Effector memory CD4-positive, alpha-beta T cell (primary cell): ENCODE results near the gene NXPH1.

Experiments
- DNase-seq, 3 donors: peaks; one replicate each; pipeline ENCODE4 v3.0.0-alpha.2; 2020
- H3K27ac ChIP-seq: 2 replicates; pipeline ENCODE4 v1.7.0; 2013; ENCODE audit warnings: mild to moderate bottlenecking, low read length, moderate library complexity; ENCODE audit not compliant: insufficient read depth, poor library complexity, severe bottlenecking
- H3K27me3 ChIP-seq: replicated peaks from 2 replicates; pipeline ENCODE4 v1.7.0; 2013; ENCODE audit warnings: mild to moderate bottlenecking, low read length; ENCODE audit not compliant: insufficient read depth, control insufficient read depth, poor library complexity, severe bottlenecking
- H3K36me3 ChIP-seq: 2 replicates; pipeline ENCODE4 v1.7.0; 2013; ENCODE audit warnings: mild to moderate bottlenecking, low read length, moderate library complexity; ENCODE audit not compliant: control insufficient read depth, insufficient read depth
- H3K4me1 ChIP-seq: 2 replicates; pipeline ENCODE4 v1.7.0; 2013; ENCODE audit warnings: low read length, mild to moderate bottlenecking; ENCODE audit not compliant: control insufficient read depth, insufficient read depth, poor library complexity, severe bottlenecking
- H3K4me3 ChIP-seq: 2 replicates; pipeline ENCODE4 v1.7.0; 2013; ENCODE audit warnings: low read length, low read depth, mild to moderate bottlenecking; ENCODE audit not compliant: insufficient read depth, poor library complexity, severe bottlenecking
- H3K9me3 ChIP-seq: 2 replicates; pipeline ENCODE4 v1.7.0; 2013; ENCODE audit warnings: mild to moderate bottlenecking, low read length, moderate library complexity; ENCODE audit not compliant: control insufficient read depth

The NXPH1 gene

GRCh38 chr7:8590225-8590624 is 156.8 kb downstream of the NXPH1 start:
- Histone ChIP-seq H3K27me3 (no peaks in the 10 kb centered on the region), H3K36me3 (no peaks in the 10 kb centered on the region), H3K9me3 (no peaks in the 10 kb centered on the region), H3K27ac (no peak overlapping the region), H3K4me3 (no peak overlapping the region), H3K4me1 (no peaks in the 10 kb centered on the region)
- no peak for DNase-seq

- DNase-seq = no peak
- Histone ChIP-seq H3K36me3 (no peaks in the 10 kb centered on the region), H3K9me3 (no peaks in the 10 kb centered on the region), H3K4me3 (no peak overlapping the region), H3K4me1 (no peaks in the 10 kb centered on the region), H3K27me3 (no peaks in the 10 kb centered on the region), H3K27ac (no peak overlapping the region)
Observed at GRCh38 chr7:8590791-8591190, 157.4 kb downstream of the NXPH1 start.

- no peak overlapping the region for H3K4me3 ChIP-seq
- no peaks in the 10 kb centered on the region for H3K9me3 ChIP-seq
- H3K36me3 ChIP-seq = no peaks in the 10 kb centered on the region
- no peaks in the 10 kb centered on the region for H3K27me3 ChIP-seq
- DNase-seq = no peak
- no peaks in the 10 kb centered on the region for H3K4me1 ChIP-seq
- no peak overlapping the region for H3K27ac ChIP-seq
Observed at GRCh38 chr7:8591289-8591688, 157.9 kb downstream of the NXPH1 start.

GRCh38 chr7:8592167-8592566 is 158.8 kb downstream of the NXPH1 start:
- H3K36me3 ChIP-seq = no peaks in the 10 kb centered on the region
- H3K27ac ChIP-seq = no peak overlapping the region
- no peaks in the 10 kb centered on the region for H3K27me3 ChIP-seq
- H3K9me3 ChIP-seq = no peaks in the 10 kb centered on the region
- DNase-seq = no peak
- H3K4me3 ChIP-seq = no peak overlapping the region
- no peaks in the 10 kb centered on the region for H3K4me1 ChIP-seq

- Histone ChIP-seq H3K9me3 (no peaks in the 10 kb centered on the region), H3K4me3 (no peak overlapping the region), H3K27me3 (no peaks in the 10 kb centered on the region), H3K27ac (no peak overlapping the region), H3K36me3 (no peaks in the 10 kb centered on the region), H3K4me1 (no peaks in the 10 kb centered on the region)
- no peak for DNase-seq
Observed at GRCh38 chr7:8594115-8594514, 160.7 kb downstream of the NXPH1 start.

GRCh38 chr7:8597565-8597964 is 164.2 kb downstream of the NXPH1 start:
- no peaks in the 10 kb centered on the region for H3K27me3 ChIP-seq
- no peaks in the 10 kb centered on the region for H3K4me1 ChIP-seq
- no peak for DNase-seq
- no peaks in the 10 kb centered on the region for H3K9me3 ChIP-seq
- no peak overlapping the region for H3K27ac ChIP-seq
- no peaks in the 10 kb centered on the region for H3K36me3 ChIP-seq
- no peak overlapping the region for H3K4me3 ChIP-seq

GRCh38 chr7:8601121-8601520 is 167.7 kb downstream of the NXPH1 start:
- Histone ChIP-seq H3K9me3 (no peaks in the 10 kb centered on the region), H3K4me1 (no peaks in the 10 kb centered on the region), H3K27ac (no peak overlapping the region), H3K36me3 (no peaks in the 10 kb centered on the region), H3K27me3 (no peaks in the 10 kb centered on the region), H3K4me3 (no peak overlapping the region)
- no peak for DNase-seq

- no peaks in the 10 kb centered on the region for H3K4me1 ChIP-seq
- H3K27ac ChIP-seq = no peak overlapping the region
- no peak overlapping the region for H3K4me3 ChIP-seq
- H3K9me3 ChIP-seq = no peaks in the 10 kb centered on the region
- H3K27me3 ChIP-seq = no peaks in the 10 kb centered on the region
- DNase-seq = no peak
- H3K36me3 ChIP-seq = no peaks in the 10 kb centered on the region
Observed at GRCh38 chr7:8605221-8605620, 171.8 kb downstream of the NXPH1 start.

GRCh38 chr7:8612584-8612983 is 179.2 kb downstream of the NXPH1 start:
- Histone ChIP-seq H3K36me3 (no peaks in the 10 kb centered on the region), H3K4me1 (no peaks in the 10 kb centered on the region), H3K27ac (no peak overlapping the region), H3K9me3 (no peaks in the 10 kb centered on the region), H3K27me3 (no peaks in the 10 kb centered on the region), H3K4me3 (no peak overlapping the region)
- no peak for DNase-seq

- DNase-seq = no peak
- H3K27ac ChIP-seq = no peak overlapping the region
- no peaks in the 10 kb centered on the region for H3K27me3 ChIP-seq
- no peaks in the 10 kb centered on the region for H3K9me3 ChIP-seq
- no peak overlapping the region for H3K4me3 ChIP-seq
- H3K36me3 ChIP-seq = no peaks in the 10 kb centered on the region
- H3K4me1 ChIP-seq = no peaks in the 10 kb centered on the region
Observed at GRCh38 chr7:8613191-8613590, 179.8 kb downstream of the NXPH1 start.

GRCh38 chr7:8615019-8615418 is 181.6 kb downstream of the NXPH1 start:
- no peak overlapping the region for H3K27ac ChIP-seq
- no peaks in the 10 kb centered on the region for H3K9me3 ChIP-seq
- DNase-seq = no peak
- H3K4me1 ChIP-seq = no peaks in the 10 kb centered on the region
- H3K27me3 ChIP-seq = no peaks in the 10 kb centered on the region
- H3K4me3 ChIP-seq = no peak overlapping the region
- H3K36me3 ChIP-seq = no peaks in the 10 kb centered on the region
